Measurements from ENCODE around the gene RIIAD1.

DNA sequence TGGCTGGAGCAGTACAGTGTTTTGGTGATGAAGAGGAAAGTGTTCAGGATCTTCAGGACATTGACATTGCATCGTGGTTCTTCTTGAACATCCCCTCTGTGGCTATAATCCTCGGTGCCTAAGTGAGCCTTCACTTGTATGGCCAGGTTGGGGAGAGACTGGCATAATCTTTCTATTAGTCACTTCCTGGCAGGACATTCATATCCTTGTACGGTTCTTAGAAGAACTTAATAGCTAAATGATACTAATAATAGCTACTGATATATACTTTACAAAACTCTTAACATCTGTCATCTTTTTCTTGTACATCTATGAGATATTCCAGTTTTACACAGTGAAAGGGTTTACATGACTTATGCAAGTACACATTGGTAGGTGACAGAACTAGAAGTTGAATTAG is 40.5 kb upstream of the RIIAD1 start:
- TF ChIP-seq POLR2A (IDR thresholded peaks at IDR 0.05) (peak; percentile 11), POLR2AphosphoS5 (IDR thresholded peaks at IDR 0.05) (peak; percentile 70)
